Measurements from ENCODE around the gene TMEFF2.

TMEFF2 gene

GRCh38 chr2:192067631-192068030 lies 127.1 kb downstream of the TMEFF2 start:
- no peak for DNase-seq (ENCODE audit: low spot score)

DNA sequence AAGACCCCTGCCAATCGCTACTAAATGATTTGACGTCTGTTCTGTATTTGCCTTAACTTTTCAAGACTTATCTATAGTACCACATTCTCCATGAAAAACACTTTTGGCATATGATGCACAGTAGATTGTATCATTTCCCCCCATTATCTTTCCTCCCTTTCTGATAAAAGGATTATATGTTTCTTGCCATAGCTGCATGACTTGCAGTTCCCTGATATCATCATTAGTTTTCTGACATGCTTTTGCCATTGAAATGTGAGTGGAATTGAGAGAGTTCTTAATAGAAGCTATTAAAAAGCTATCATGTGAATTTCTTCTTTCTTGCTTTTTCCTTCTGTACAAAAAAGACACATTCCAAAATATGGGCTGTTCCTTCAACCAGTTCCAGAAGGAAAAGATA lies 130.3 kb downstream of the TMEFF2 start:
- no peak for DNase-seq (ENCODE audit: low spot score)

GRCh38 chr2:192060161-192060560 lies 134.6 kb downstream of the TMEFF2 start:
- DNase-seq (ENCODE audit: low spot score) = no peak

- no peak for DNase-seq (ENCODE audit: low spot score)
Observed at GRCh38 chr2:192059266-192059665, 135.5 kb downstream of the TMEFF2 start.

GRCh38 chr2:192053921-192054320 lies 140.8 kb downstream of the TMEFF2 start:
- no peak for DNase-seq (ENCODE audit: low spot score)

DNA sequence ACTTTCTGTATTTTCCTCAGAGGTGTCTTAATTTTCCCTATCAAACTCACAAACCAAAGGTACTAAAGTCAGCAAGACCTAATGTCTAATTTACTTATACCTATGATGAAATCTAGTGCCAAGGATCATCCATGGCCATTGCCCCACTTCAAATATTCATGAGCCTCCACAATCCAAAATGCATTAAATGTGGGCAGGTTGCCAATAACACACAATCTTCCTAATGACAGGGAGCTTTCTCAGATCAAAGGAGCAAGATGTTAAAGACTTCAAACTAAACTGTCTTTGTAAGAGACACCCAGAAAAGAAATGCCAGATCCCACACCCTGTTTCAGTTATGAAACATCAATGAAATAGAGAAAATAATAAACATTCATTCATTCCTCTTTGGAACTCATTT lies 143.2 kb downstream of the TMEFF2 start:
- DNase-seq (ENCODE audit: low spot score) = no peak

- no peak for DNase-seq (ENCODE audit: low spot score)
Observed at GRCh38 chr2:192049362-192049761, 145.4 kb downstream of the TMEFF2 start.

- DNase-seq (ENCODE audit: low spot score) = no peak
Observed at GRCh38 chr2:192047315-192048107, 147.2 kb downstream of the TMEFF2 start.

DNA sequence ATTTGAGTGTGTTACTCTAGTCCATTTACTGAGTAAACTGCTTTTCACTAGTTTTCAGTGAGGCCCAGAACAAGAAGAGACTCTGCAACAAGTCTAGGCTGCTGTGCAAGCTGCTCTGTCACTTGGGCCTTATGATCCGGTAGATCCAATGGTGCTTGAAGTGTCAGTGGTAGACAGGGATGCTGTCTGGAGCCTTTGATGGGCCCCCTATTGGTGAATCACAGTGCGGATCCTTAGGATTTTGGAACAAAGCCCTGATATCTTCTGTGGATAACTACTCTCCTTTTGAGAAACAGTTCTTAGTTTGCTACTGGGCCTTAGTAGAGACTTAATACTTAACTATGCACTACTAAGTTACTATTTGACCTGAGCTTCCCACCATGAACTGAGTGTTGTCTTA lies 150.2 kb downstream of the TMEFF2 start:
- DNase-seq (ENCODE audit: low spot score) = no peak

GRCh38 chr2:192043216-192043870 lies 151.4 kb downstream of the TMEFF2 start:
- DNase-seq (ENCODE audit: low spot score) = no peak

- DNase-seq (ENCODE audit: low spot score) = no peak
Observed at GRCh38 chr2:192042126-192042525, 152.6 kb downstream of the TMEFF2 start.

GRCh38 chr2:192038110-192038509 lies 156.6 kb downstream of the TMEFF2 start:
- no peak for DNase-seq (ENCODE audit: low spot score)

GRCh38 chr2:192035731-192036442 lies 158.8 kb downstream of the TMEFF2 start:
- DNase-seq (ENCODE audit: low spot score) = peak; percentile 12

- DNase-seq (ENCODE audit: low spot score) = no peak
Observed at GRCh38 chr2:192030856-192031255, 163.9 kb downstream of the TMEFF2 start.

GRCh38 chr2:192030289-192030688 lies 164.4 kb downstream of the TMEFF2 start:
- no peak for DNase-seq (ENCODE audit: low spot score)

- peak; percentile 13 for DNase-seq (ENCODE audit: low spot score)
Observed at GRCh38 chr2:192029089-192029488, 165.6 kb downstream of the TMEFF2 start.

DNA sequence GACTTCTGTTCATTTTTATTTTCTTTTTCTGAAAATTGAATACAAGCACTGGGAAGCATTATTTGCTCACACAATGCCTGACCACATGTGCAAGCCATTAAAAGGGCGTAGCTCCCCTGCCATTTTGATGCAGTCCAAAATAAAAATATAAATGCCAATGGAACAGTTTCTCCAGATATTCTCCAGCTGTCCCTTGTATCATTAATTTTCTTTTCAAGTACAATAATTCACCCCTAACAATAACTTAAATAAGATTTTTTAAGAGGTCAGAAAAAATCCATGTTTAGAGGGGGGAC lies 168.0 kb downstream of the TMEFF2 start:
- DNase-seq (ENCODE audit: low spot score) = no peak

DNA sequence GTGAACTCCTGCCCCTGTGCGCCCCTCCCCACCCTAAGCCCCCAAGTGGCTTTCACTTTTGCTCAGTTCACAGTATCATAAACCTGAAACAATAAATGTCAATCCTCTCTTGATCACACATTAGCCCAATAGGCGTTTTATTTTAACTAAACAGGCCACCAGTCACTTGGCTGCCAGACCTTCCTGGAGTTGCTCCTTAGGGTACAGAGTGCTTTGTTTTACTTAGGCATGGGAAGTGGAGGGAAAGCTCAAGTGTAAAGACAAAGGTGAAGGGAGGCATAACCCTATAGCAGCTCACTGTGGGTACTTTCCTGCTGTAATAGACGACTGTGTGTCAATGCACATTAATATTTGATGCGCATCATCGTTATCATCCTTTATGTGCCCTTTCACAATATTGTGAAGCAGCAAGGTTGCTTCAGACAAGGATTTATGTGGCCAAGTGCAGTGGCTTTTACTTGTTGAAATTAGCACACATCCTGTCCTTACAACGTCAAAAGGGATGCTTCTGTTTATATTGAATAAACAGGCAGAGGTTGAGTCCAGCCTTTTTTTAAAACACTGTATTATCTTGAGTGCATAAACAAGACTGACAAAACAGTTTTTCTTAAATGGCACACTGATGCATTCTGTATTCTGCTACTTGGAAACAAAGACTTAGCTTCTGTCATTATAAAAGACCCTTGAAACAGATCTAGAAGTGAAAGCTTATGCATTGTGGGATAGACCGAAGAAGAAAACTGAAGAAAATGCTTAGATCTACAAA lies 168.5 kb downstream of the TMEFF2 start:
- DNase-seq (ENCODE audit: low spot score) = no peak

- no peak for DNase-seq (ENCODE audit: low spot score)
Observed at GRCh38 chr2:192025637-192026036, 169.1 kb downstream of the TMEFF2 start.

DNA sequence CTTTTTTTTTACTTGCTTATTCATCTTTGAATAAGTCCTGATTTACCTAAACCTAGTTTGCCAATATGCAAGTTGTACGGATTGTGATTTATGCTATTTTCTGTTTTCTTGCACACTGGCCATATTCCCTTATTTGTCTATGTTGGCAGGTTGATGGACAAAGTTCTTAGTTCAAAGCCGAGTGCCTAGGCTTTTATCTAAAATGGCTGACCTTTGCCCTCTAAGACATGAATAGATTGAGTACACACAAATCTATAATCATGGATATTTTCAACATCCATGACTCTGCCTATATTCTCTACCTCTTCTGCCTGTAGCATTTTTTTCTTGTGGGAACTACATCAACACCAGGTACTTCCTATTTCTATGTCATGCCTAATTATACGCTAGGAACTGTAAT lies 171.7 kb downstream of the TMEFF2 start:
- no peak for DNase-seq (ENCODE audit: low spot score)

DNA sequence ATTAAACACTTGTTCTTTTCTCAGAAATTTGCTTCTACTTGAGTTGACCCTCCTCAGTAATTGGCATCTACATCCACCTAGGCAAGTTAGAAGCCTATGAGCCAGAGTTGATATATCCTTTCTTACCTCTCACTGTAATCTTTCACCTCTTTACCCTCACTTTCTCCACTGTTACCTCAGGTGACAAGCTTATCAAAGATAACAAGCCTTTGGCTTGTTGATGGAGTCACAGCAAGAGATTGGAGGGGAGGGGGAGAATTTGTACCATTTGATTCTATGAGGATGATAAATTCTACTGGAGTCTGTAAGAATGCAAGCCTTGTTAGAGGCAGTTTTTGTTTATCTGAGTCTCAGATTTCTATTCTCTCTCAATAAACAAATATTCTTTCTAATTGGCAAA lies 176.9 kb downstream of the TMEFF2 start:
- no peak for DNase-seq (ENCODE audit: low spot score)

DNA sequence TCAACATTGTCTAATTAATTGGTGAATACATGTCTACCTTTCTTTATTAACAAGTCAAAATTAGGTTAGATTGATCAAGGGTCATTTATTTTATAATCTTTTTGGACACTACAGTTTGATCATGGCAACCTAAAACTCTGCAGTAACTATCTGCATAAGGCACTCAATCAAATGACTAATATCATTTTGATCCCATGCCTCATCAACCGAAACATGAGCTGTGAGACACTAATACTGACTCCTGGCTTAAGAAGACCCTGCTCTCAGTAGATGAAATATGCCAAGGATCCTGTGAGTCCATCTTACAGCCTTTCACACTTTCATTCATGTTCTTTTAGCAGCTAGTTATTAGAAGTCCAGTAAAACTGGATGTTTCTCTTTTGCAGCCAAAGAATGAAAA lies 178.5 kb downstream of the TMEFF2 start:
- DNase-seq (ENCODE audit: low spot score) = no peak

DNA sequence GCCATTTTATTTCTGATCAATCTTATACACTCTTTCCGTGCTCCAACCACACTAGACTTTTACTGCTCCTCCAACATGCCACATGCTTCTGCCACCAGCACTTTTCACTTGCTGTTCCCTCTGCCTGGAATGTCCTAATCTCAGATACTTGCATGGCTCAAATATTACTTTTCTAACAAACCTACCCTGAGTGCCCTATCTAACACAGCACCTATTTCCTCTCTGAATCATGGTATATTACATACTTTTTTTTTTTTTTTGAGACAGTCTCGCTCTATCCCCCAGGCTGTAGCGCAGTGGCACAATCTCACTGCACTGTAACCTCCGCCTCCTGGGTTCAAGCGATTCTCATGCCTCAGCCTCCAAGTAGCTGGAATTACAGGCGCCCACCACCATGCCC lies 181.5 kb downstream of the TMEFF2 start:
- DNase-seq (ENCODE audit: low spot score) = no peak

Data from AG08396 (cell line).